SU-DHL-6 (cell line): ENCODE data around the gene LONRF3.

Source experiments
- EZH2phosphoT487 ChIP-seq: fragments of 200-600 bp; sonication (generic), shearing (Covaris generic); conservative IDR thresholded peaks from 2 replicates; pipeline ENCODE4 v1.6.1; 2018; ENCODE audit warnings: mild to moderate bottlenecking, antibody characterized with exemption, low read length, moderate library complexity, mixed read lengths
- TF ChIP-seq, protein P1 (sequence below): fragments of 200-600 bp; sonication (generic); IDR thresholded peaks from one replicate; pipeline ENCODE4 v1.5.1; 2017; ENCODE audit warnings: antibody characterized with exemption, mild to moderate bottlenecking, low read length, moderate library complexity; ENCODE audit not compliant: insufficient read depth, poor library complexity, severe bottlenecking

DNA sequence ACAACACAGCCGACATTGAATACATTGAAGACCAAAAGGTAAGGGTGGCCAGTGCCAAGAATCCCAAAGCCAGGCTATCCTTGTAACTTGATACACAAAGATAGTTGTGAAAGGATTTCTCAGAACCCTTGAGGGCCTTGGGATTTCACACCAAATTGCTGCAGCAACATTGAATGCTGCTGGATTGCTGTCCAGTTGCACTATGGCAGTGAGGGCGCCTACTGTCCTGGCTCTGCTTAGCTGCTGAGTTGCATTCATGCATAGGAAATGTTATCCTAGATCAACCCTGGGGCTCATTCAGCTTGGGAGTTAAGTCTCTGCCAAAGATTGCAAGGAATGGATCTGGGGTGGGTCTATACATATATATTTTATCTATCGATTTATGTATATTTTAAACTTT lies 38.7 kb downstream of the LONRF3 start:
- TF ChIP-seq, protein P1, sequence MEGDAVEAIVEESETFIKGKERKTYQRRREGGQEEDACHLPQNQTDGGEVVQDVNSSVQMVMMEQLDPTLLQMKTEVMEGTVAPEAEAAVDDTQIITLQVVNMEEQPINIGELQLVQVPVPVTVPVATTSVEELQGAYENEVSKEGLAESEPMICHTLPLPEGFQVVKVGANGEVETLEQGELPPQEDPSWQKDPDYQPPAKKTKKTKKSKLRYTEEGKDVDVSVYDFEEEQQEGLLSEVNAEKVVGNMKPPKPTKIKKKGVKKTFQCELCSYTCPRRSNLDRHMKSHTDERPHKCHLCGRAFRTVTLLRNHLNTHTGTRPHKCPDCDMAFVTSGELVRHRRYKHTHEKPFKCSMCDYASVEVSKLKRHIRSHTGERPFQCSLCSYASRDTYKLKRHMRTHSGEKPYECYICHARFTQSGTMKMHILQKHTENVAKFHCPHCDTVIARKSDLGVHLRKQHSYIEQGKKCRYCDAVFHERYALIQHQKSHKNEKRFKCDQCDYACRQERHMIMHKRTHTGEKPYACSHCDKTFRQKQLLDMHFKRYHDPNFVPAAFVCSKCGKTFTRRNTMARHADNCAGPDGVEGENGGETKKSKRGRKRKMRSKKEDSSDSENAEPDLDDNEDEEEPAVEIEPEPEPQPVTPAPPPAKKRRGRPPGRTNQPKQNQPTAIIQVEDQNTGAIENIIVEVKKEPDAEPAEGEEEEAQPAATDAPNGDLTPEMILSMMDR = no peak
- no peak for TF ChIP-seq EZH2phosphoT487
